HG02852 (cell line): Measurements from ENCODE around the gene GJC1.

ENCODE experiments used
- ATAC-seq: cut with Tn5 transposase; IDR thresholded peaks from one replicate; pipeline ENCODE4 v1.9.1; 2021; ENCODE audit warnings: mild to moderate bottlenecking, moderate library complexity; ENCODE audit not compliant: unreplicated experiment

Gene GJC1

GRCh38 chr17:44829523-44830358 lies at the start of gene GJC1:
Gene GJC1, minus strand, starts transcription at chr17:44830287. Its CDS starts 24,470 bp downstream, at chr17:44805817.
- ATAC-seq = no peak

GRCh38 chr17:44879376-44879775 lies 49.3 kb upstream of the GJC1 start:
- no peak for ATAC-seq

GRCh38 chr17:44878627-44879221 lies 48.6 kb upstream of the GJC1 start:
- ATAC-seq = no peak

GRCh38 chr17:44877121-44877520 lies 47.0 kb upstream of the GJC1 start:
- ATAC-seq = no peak

- ATAC-seq = no peak
Observed at GRCh38 chr17:44875761-44876160, 45.7 kb upstream of the GJC1 start.

GRCh38 chr17:44872131-44872768 lies 42.2 kb upstream of the GJC1 start:
- ATAC-seq = no peak

- ATAC-seq = no peak
Observed at GRCh38 chr17:44871556-44871955, 41.5 kb upstream of the GJC1 start.

GRCh38 chr17:44867841-44868240 lies 37.8 kb upstream of the GJC1 start:
- ATAC-seq = no peak

- no peak for ATAC-seq
Observed at GRCh38 chr17:44865931-44866330, 35.8 kb upstream of the GJC1 start.

- no peak for ATAC-seq
Observed at GRCh38 chr17:44865231-44865660, 35.2 kb upstream of the GJC1 start.

GRCh38 chr17:44864831-44865230 lies 34.7 kb upstream of the GJC1 start:
- no peak for ATAC-seq

- no peak for ATAC-seq
Observed at GRCh38 chr17:44863061-44863918, 33.2 kb upstream of the GJC1 start.

- no peak for ATAC-seq
Observed at GRCh38 chr17:44862278-44862914, 32.3 kb upstream of the GJC1 start.

- ATAC-seq = no peak
Observed at GRCh38 chr17:44859701-44860100, 29.6 kb upstream of the GJC1 start.

- ATAC-seq = no peak
Observed at GRCh38 chr17:44854192-44854591, 24.1 kb upstream of the GJC1 start.

- no peak for ATAC-seq
Observed at GRCh38 chr17:44850612-44851011, 20.5 kb upstream of the GJC1 start.

- ATAC-seq = no peak
Observed at GRCh38 chr17:44850025-44850424, 19.9 kb upstream of the GJC1 start.

GRCh38 chr17:44848961-44849489 lies 18.9 kb upstream of the GJC1 start:
- no peak for ATAC-seq

GRCh38 chr17:44848257-44848795 lies 18.2 kb upstream of the GJC1 start:
- no peak for ATAC-seq

- no peak for ATAC-seq
Observed at GRCh38 chr17:44847586-44847985, 17.5 kb upstream of the GJC1 start, which contains the start of gene HIGD1B. Gene HIGD1B, plus strand, starts transcription at chr17:44847883. Its CDS starts 270 bp downstream, at chr17:44848153.
